Epithelial cell of proximal tubule (primary cell): Measurements from ENCODE around the gene PLEKHS1. TPM values are rescaled to one million over a fixed set of nuclear protein-coding genes. Genes with fewer than 3 reads are reported as not detected.
A peak's percentile ranks its signal among the peaks of the same experiment; 100 is the strongest.
"Not testable (repeated sequence)": the region's sequence is repeated elsewhere in the genome, so short reads cannot be mapped to it uniquely, and the experiment has no call there.

Experiments
- DNase-seq: peaks from one replicate; pipeline ENCODE4 v3.0.0-alpha.2; 2011; ENCODE audit warnings: low read depth
- H3K4me3 ChIP-seq: 2 replicates; pipeline ENCODE4 v1.5.1; 2011; ENCODE audit warnings: low read depth, mild to moderate bottlenecking, low read length
- total RNA-seq: library from RNA; depleted of rRNA; stranded (reverse); fragments of >200 nt; gene quantifications from 2 replicates; pipeline ENCODE4 v1.2.3, GENCODE V29; 2015
- TF ChIP-seq, protein P1 (sequence below): conservative IDR thresholded peaks from 2 replicates; pipeline ENCODE4 v1.5.1; 2012; ENCODE audit warnings: low read depth, mild to moderate bottlenecking, low read length

Gene PLEKHS1
- total RNA-seq, 1 donor from 2014 or later = not detected

DNA sequence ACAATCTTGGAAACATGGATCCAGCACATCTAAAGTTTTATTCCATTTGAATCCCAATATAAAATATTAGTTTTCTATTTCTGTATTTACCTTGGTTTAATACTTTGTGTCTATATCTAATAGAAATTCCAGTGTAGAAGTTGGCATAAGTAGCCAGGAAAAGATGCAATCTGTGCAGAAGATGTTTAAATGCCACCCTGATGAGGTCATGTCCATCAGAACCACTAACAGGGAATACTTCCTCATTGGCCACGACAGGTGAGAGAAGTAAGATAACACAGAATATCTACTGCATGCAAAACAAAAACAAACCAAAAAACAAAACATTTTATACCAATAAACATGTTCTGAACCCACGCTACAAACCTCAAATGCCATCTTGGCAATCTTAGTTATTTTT lies 15.7 kb downstream of the PLEKHS1 start:
- H3K4me3 ChIP-seq = no peak overlapping the region
- no peak for DNase-seq
- TF ChIP-seq, protein P1, sequence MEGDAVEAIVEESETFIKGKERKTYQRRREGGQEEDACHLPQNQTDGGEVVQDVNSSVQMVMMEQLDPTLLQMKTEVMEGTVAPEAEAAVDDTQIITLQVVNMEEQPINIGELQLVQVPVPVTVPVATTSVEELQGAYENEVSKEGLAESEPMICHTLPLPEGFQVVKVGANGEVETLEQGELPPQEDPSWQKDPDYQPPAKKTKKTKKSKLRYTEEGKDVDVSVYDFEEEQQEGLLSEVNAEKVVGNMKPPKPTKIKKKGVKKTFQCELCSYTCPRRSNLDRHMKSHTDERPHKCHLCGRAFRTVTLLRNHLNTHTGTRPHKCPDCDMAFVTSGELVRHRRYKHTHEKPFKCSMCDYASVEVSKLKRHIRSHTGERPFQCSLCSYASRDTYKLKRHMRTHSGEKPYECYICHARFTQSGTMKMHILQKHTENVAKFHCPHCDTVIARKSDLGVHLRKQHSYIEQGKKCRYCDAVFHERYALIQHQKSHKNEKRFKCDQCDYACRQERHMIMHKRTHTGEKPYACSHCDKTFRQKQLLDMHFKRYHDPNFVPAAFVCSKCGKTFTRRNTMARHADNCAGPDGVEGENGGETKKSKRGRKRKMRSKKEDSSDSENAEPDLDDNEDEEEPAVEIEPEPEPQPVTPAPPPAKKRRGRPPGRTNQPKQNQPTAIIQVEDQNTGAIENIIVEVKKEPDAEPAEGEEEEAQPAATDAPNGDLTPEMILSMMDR = no peak

DNA sequence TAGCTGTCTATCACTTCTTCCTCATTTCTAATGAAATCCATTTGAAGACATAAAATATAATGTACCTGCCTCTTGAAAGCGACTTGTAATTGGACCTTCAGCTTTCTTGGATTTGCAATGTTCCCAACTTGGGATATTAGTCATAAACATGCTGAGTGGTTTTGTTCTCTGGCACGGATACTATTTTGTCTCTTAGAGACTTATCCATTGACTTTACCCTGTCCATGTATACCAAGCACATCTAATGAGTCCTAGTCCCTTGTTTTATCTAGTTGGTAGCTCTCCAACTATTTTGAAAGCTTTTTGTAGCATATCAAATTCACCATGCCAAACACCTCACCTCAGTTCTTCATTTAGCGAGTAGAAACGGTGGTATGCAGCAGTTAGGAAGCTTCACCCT lies 18.9 kb downstream of the PLEKHS1 start:
- DNase-seq = no peak
- TF ChIP-seq, protein P1 = no peak
- H3K4me3 ChIP-seq = no peak overlapping the region

DNA sequence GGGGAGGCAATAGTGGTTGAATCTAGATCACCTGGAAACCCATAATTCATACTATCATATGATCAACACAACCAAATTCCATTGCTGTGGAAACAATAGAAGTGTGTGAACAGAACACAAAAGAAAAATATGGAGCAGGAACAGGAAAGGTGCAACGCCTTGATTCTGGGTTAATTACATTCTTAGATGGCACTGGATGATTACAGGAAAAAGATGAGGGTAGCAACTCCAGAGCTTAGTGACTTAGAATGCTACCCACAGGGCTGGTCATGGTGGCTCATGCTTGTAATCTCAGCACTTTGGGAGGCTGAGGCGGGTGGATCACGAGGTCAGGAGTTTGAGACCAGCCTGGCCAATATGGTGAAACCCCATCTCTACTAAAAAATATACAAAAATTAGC lies 19.6 kb downstream of the PLEKHS1 start:
- H3K4me3 ChIP-seq, DNase-seq: not testable (repeated sequence)

DNA sequence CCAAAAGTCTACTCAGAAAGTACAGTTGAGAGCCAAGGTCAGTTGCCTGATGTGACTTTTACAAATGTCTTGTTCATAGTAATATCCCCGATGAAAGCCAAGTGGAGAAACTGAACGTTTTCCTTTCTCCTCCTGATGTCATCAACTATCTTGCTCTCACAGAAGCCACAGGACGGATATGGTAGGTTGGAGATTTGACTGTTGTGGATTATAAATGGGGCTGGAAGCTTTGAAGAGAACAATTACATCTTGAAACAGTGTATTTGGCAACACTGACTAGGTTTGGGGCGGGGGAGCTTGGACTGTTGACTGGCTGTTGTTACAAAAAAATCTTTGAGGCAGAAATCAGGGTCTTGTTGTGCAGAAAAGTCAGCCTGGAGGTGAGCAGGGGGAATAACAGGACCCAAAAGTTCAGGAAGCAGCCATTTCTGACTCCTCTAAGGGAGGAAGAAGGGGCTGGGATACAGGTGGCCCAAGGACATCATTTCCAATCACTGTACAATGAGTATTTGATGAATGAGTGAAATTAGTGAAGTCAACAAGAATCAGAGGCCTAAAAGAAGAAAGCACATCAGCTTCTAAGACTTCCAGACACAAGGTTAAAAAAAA lies 24.3 kb downstream of the PLEKHS1 start:
- H3K4me3 ChIP-seq = no peak overlapping the region
- TF ChIP-seq, protein P1 = no peak
- no peak for DNase-seq

DNA sequence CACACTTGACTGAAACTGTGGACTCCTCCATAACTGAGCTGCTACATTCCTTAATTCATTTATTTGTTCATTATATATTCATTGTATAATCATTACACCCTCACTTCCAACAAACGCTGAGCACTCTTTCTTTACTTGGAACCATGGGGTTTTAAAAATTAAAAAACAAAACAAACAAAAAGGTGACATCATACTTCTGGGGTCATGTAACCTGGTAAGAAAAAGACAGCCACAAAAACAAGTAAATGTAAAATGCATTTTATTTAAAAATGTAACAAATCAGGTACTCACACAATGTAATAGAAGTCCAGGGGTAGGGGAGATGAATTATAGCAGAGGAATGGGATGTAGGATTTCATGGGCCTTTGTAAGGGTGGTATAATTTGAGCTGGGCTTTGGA lies 25.1 kb downstream of the PLEKHS1 start:
- TF ChIP-seq, protein P1 = no peak
- no peak for DNase-seq
- no peak overlapping the region for H3K4me3 ChIP-seq

DNA sequence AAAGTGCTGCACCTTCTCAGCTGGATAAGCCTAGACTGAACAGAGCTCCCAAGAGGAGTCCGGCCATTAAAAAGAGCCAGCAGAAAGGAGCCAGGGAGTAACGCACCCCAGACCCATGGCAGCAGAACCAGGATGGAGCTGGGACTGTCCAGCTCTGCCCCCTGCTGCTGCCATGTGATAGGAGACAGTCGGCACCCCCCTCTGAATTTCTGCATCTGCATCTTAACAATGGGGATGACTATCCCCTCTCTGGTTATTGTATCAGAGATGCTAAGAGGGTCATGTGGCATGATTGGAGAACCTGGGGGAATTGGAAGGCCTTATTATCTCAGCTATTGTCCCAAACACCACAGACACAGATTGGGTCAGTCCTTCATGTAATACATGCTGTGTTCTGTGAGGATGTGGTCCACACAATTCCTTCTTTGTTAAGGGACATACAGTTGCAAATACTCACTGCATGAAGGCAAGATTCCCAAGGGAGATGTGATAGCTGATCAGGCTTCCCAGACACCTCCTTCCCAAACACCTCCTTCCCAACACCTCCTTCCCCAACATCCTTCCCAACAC lies 29.3 kb downstream of the PLEKHS1 start:
- TF ChIP-seq, protein P1 = peak; percentile 35
- DNase-seq = no peak

DNA sequence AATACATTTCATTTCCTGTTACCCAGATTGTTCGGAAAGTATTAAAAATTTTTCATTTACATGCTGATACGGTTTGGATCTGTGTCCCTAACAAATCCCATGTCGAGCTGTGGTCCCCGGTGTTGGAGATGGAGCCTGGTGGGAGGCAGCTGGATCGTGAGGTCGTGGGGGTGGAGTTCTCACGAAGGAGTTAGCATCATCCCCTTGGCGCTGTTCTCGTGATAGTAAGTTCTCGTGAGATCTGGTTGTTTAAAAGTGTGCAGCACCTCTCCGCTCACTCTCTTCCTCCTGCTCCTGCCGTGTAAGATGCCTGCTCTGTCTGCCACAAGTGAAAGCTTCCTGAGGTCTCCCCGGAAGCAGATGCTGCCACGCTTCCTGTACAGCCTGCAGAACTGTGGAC lies 30.9 kb downstream of the PLEKHS1 start:
- no peak overlapping the region for H3K4me3 ChIP-seq
- TF ChIP-seq, protein P1 = no peak
- no peak for DNase-seq

More for the DNA sequence above, 29.3 kb downstream of the PLEKHS1 start:
- H3K4me3 ChIP-seq = no peak overlapping the region
